Neutrophil (primary cell): ENCODE results near the gene FAM210B.

Source experiments
- H3K27ac ChIP-seq: fragments of 200-600 bp; sonication (generic); 2 replicates; pipeline ENCODE4 v1.5.1; 2016; ENCODE audit warnings: mild to moderate bottlenecking, moderate library complexity
- H3K27me3 ChIP-seq: fragments of 200-600 bp; sonication (generic); 2 replicates; pipeline ENCODE4 v1.6.0; 2016; ENCODE audit warnings: mild to moderate bottlenecking
- H3K36me3 ChIP-seq: fragments of 200-600 bp; sonication (generic); 2 replicates; pipeline ENCODE4 v1.5.1; 2017
- H3K4me1 ChIP-seq, 2 experiments: fragments of 200-600 bp in 1 of 2; sonication (generic) in 1 of 2; 1 replicate in 1 of 2; 2 replicates in 1 of 2; pipeline versions ENCODE4 v1.5.1 to v1.6.1; 2013 to 2016; ENCODE audit warnings: low read depth in 1 of 2, low read length in 1 of 2, mild to moderate bottlenecking in 1 of 2, moderate library complexity in 1 of 2; ENCODE audit not compliant: control insufficient read depth in 1 of 2, insufficient read depth in 1 of 2
- H3K4me3 ChIP-seq, 2 experiments: fragments of 200-600 bp in 1 of 2; sonication (generic) in 1 of 2; 1 replicate in 1 of 2; 2 replicates in 1 of 2; pipeline ENCODE4 v1.5.1; 2013 to 2016; ENCODE audit warnings: low read depth in 1 of 2, low read length in 1 of 2, mild to moderate bottlenecking in 1 of 2, moderate library complexity in 1 of 2
- H3K9me3 ChIP-seq: fragments of 200-600 bp; sonication (generic); 2 replicates; pipeline ENCODE4 v1.5.1; 2016
- CTCF ChIP-seq: fragments of 200-600 bp; sonication (generic); IDR thresholded peaks from 2 replicates; pipeline ENCODE4 v1.5.1; 2016; ENCODE audit warnings: antibody characterized with exemption

Gene FAM210B

GRCh38 chr20:56371977-56372376, 13.2 kb downstream of the FAM210B start:
- Histone ChIP-seq H3K4me1 (peaks cover 8 to 35% of the 10 kb centered on the region in 2 experiments), H3K9me3 (no peaks in the 10 kb centered on the region), H3K36me3 (peaks cover 40% of the 10 kb centered on the region), H3K27ac (no peak overlapping the region), H3K4me3 (no peak overlapping the region), H3K27me3 (no peaks in the 10 kb centered on the region)
- TF ChIP-seq CTCF = no peak

- no peaks in the 10 kb centered on the region for H3K9me3 ChIP-seq
- H3K4me1 ChIP-seq = peaks cover 8 to 38% of the 10 kb centered on the region in 2 experiments
- H3K27ac ChIP-seq = peak overlapping the region; percentile 83
- no peak overlapping the region for H3K4me3 ChIP-seq
- TF ChIP-seq CTCF = no peak
- H3K36me3 ChIP-seq = peaks cover 31% of the 10 kb centered on the region
- H3K27me3 ChIP-seq = no peaks in the 10 kb centered on the region
Measured at GRCh38 chr20:56372850-56373249, 14.1 kb downstream of the FAM210B start.

- peak overlapping the region; percentile 83 for H3K27ac ChIP-seq
- H3K9me3 ChIP-seq = no peaks in the 10 kb centered on the region
- TF ChIP-seq CTCF = no peak
- H3K27me3 ChIP-seq = no peaks in the 10 kb centered on the region
- H3K4me3 ChIP-seq = peak overlapping the region in 1 of 2 experiments; percentile 18
- peaks cover 25% of the 10 kb centered on the region for H3K36me3 ChIP-seq
- peaks cover 8 to 38% of the 10 kb centered on the region in 2 experiments for H3K4me1 ChIP-seq
Measured at GRCh38 chr20:56373942-56374341, 15.2 kb downstream of the FAM210B start.

- peaks cover 8 to 38% of the 10 kb centered on the region in 2 experiments for H3K4me1 ChIP-seq
- peaks cover 3% of the 10 kb centered on the region for H3K36me3 ChIP-seq
- H3K27me3 ChIP-seq = no peaks in the 10 kb centered on the region
- no peak overlapping the region for H3K4me3 ChIP-seq
- H3K27ac ChIP-seq = peak overlapping the region; percentile 65
- TF ChIP-seq CTCF = no peak
- H3K9me3 ChIP-seq = no peaks in the 10 kb centered on the region
Measured at GRCh38 chr20:56376331-56376730, 17.6 kb downstream of the FAM210B start.

GRCh38 chr20:56378386-56378785, 19.6 kb downstream of the FAM210B start:
- no peak overlapping the region for H3K27ac ChIP-seq
- H3K27me3 ChIP-seq = no peaks in the 10 kb centered on the region
- H3K4me1 ChIP-seq = peaks cover 8 to 35% of the 10 kb centered on the region in 2 experiments
- peaks cover 13% of the 10 kb centered on the region for H3K36me3 ChIP-seq
- H3K9me3 ChIP-seq = no peaks in the 10 kb centered on the region
- no peak overlapping the region for H3K4me3 ChIP-seq
- no peak for TF ChIP-seq CTCF

GRCh38 chr20:56380375-56380774, 21.6 kb downstream of the FAM210B start:
- no peak for TF ChIP-seq CTCF
- H3K27me3 ChIP-seq = no peaks in the 10 kb centered on the region
- H3K27ac ChIP-seq = no peak overlapping the region
- no peaks in the 10 kb centered on the region for H3K9me3 ChIP-seq
- peaks cover 0 to 19% of the 10 kb centered on the region in 2 experiments for H3K4me1 ChIP-seq
- peaks cover 28% of the 10 kb centered on the region for H3K36me3 ChIP-seq
- no peak overlapping the region for H3K4me3 ChIP-seq
